ENCODE data around the gene TGIF2.

GRCh38 chr20:36601540-36601939, 28.1 kb downstream of the TGIF2 start:
- TF ChIP-seq CTCF (IDR thresholded peaks at IDR 0.05; ENCODE audit: low read length) (no peak), EZH2 (IDR thresholded peaks at IDR 0.05; ENCODE audit: borderline replicate concordance, low read length) (no peak)
